Astrocyte (in vitro differentiated cells and primary cell): ENCODE measurements around the gene KIAA0753.

Experiments used
- EZH2 ChIP-seq: IDR thresholded peaks from 2 replicates; pipeline ENCODE4 v1.6.1; 2012; ENCODE audit warnings: mild to moderate bottlenecking, low read length, inconsistent platforms; ENCODE audit not compliant: insufficient read depth
- TF ChIP-seq, protein P1 (sequence below): IDR thresholded peaks from 2 replicates; pipeline ENCODE4 v1.5.1; 2011; ENCODE audit warnings: low read depth, mild to moderate bottlenecking, inconsistent platforms, low read length, moderate library complexity; ENCODE audit not compliant: insufficient read depth

DNA sequence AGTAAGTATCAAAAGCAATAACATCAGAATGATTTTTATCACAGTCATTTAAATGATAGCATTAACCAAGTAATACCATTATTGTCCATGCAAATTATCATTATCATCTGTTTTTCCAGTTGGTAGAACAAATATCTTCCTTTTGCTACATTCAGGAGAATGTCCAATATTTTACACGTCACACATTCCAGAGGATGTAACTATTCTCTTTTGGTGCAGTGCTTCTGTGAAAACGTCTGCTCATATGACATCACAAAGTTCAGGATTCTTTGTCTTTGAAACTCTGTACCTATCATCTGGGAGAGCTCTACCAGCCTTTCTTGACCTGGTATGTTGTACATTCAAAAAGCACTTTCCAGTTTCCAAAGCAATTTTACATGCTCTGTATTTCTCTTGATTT lies 44.0 kb downstream of the KIAA0753 start:
- TF ChIP-seq, protein P1, sequence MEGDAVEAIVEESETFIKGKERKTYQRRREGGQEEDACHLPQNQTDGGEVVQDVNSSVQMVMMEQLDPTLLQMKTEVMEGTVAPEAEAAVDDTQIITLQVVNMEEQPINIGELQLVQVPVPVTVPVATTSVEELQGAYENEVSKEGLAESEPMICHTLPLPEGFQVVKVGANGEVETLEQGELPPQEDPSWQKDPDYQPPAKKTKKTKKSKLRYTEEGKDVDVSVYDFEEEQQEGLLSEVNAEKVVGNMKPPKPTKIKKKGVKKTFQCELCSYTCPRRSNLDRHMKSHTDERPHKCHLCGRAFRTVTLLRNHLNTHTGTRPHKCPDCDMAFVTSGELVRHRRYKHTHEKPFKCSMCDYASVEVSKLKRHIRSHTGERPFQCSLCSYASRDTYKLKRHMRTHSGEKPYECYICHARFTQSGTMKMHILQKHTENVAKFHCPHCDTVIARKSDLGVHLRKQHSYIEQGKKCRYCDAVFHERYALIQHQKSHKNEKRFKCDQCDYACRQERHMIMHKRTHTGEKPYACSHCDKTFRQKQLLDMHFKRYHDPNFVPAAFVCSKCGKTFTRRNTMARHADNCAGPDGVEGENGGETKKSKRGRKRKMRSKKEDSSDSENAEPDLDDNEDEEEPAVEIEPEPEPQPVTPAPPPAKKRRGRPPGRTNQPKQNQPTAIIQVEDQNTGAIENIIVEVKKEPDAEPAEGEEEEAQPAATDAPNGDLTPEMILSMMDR, result no peak
- TF ChIP-seq EZH2, result no peak
